Mammary epithelial cell (primary cell): ENCODE measurements around the gene TNNI2.

ENCODE experiments used
- EZH2 ChIP-seq: IDR thresholded peaks from 2 replicates; pipeline ENCODE4 v1.6.1; 2012; ENCODE audit warnings: low read length, inconsistent platforms, borderline replicate concordance
- TF ChIP-seq, protein P1 (sequence below), 2 donors: IDR thresholded peaks in 1 of 2; conservative IDR thresholded peaks in 1 of 2; 2 replicates each; pipeline ENCODE4 v1.5.1; 2011 to 2012; ENCODE audit warnings: inconsistent platforms in 2 of 2, low read length in 2 of 2, mild to moderate bottlenecking in 2 of 2, control low read depth in 1 of 2, low read depth in 1 of 2; ENCODE audit not compliant: insufficient read depth in 1 of 2; ENCODE audit errors: extremely low read depth in 1 of 2

DNA sequence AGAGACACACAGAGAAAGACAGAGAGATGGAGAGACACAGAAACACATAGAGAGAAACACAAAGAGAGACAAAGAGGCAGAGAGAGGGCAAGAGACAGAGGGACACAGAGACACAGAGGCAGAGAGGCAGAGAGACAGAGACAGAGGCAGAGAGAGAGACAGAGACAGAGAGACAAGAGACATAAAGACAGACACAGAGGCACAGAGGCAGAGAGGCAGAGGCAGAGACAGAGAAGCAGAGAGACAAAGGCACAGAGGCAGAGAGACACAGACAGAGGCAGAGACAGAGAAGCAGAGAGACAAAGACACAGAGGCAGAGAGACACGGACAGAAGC, 6.3 kb downstream of the TNNI2 start:
- TF ChIP-seq, protein P1, sequence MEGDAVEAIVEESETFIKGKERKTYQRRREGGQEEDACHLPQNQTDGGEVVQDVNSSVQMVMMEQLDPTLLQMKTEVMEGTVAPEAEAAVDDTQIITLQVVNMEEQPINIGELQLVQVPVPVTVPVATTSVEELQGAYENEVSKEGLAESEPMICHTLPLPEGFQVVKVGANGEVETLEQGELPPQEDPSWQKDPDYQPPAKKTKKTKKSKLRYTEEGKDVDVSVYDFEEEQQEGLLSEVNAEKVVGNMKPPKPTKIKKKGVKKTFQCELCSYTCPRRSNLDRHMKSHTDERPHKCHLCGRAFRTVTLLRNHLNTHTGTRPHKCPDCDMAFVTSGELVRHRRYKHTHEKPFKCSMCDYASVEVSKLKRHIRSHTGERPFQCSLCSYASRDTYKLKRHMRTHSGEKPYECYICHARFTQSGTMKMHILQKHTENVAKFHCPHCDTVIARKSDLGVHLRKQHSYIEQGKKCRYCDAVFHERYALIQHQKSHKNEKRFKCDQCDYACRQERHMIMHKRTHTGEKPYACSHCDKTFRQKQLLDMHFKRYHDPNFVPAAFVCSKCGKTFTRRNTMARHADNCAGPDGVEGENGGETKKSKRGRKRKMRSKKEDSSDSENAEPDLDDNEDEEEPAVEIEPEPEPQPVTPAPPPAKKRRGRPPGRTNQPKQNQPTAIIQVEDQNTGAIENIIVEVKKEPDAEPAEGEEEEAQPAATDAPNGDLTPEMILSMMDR (conservative IDR thresholded peaks at IDR 0.05 in 1 of 2, IDR thresholded peaks at IDR 0.05 in 1 of 2; ENCODE audit: extremely low read depth in 1 of 2, insufficient read depth in 1 of 2, low read depth in 1 of 2, low read length in 2 of 2), result no peak
- no peak for TF ChIP-seq EZH2
